Calu3 (cell line): ENCODE measurements around the gene NBAS. TPM values are rescaled to one million over a fixed set of nuclear protein-coding genes. Genes with fewer than 3 reads are reported as not detected.
A peak's percentile ranks its signal among the peaks of the same experiment; 100 is the strongest.

Experiments used
- BruUV-seq: library from RNA; stranded (reverse); fragments of 400-500 nt; replicated peaks from 2 replicates; lab custom pipeline; 2021; lab: Mats Ljungman, UMichigan
- CTCF ChIA-PET: fragments of 300-600 bp; sonication (Branson Sonifier 250); formaldehyde crosslinking; loops from one replicate; lab custom pipeline; 2022; ENCODE audit warnings: antibody characterized with exemption; lab: Charles Lee
- DNase-seq: peaks from one replicate; pipeline ENCODE4 v3.0.0; 2022
- H3K27ac Mint-ChIP-seq: one replicate; pipeline ENCODE4 v1.8.0; 2022; ENCODE audit warnings: mixed read lengths; ENCODE audit not compliant: unreplicated experiment
- H3K27me3 Mint-ChIP-seq: one replicate; pipeline ENCODE4 v1.8.0; 2022; ENCODE audit warnings: mixed read lengths; ENCODE audit not compliant: unreplicated experiment
- H3K36me3 Mint-ChIP-seq: one replicate; pipeline ENCODE4 v1.8.0; 2022; ENCODE audit warnings: mild to moderate bottlenecking, moderate library complexity, mixed read lengths; ENCODE audit not compliant: insufficient read depth, unreplicated experiment
- H3K4me1 Mint-ChIP-seq: one replicate; pipeline ENCODE4 v1.8.0; 2022; ENCODE audit warnings: mild to moderate bottlenecking, low read depth, mixed read lengths; ENCODE audit not compliant: unreplicated experiment
- H3K4me3 Mint-ChIP-seq: one replicate; pipeline ENCODE4 v1.8.0; 2022; ENCODE audit warnings: mild to moderate bottlenecking, low read depth, moderate library complexity, mixed read lengths; ENCODE audit not compliant: unreplicated experiment
- H3K9me3 Mint-ChIP-seq: one replicate; pipeline ENCODE4 v1.8.0; 2022; ENCODE audit warnings: low read depth, mixed read lengths; ENCODE audit not compliant: unreplicated experiment
- intact Hi-C: fragments of 100-400 bp; cut with micrococcal nuclease; formaldehyde crosslinking; loops from one replicate; pipeline ENCODE4 v1.10.0; 2022; ENCODE audit not compliant: unreplicated experiment
- total RNA-seq: library from RNA; stranded (reverse); gene quantifications from 2 replicates; pipeline ENCODE4 v1.2.3, GENCODE V29; 2022
- TF ChIP-seq, protein P1 (sequence below): fragments of 200-600 bp; IDR thresholded peaks from one replicate; pipeline ENCODE4 v1.8.0; 2022; ENCODE audit warnings: antibody characterized with exemption; ENCODE audit not compliant: unreplicated experiment

NBAS gene
- total RNA-seq, 1 experiment from 2014 or later, result 30.4 TPM

DNA sequence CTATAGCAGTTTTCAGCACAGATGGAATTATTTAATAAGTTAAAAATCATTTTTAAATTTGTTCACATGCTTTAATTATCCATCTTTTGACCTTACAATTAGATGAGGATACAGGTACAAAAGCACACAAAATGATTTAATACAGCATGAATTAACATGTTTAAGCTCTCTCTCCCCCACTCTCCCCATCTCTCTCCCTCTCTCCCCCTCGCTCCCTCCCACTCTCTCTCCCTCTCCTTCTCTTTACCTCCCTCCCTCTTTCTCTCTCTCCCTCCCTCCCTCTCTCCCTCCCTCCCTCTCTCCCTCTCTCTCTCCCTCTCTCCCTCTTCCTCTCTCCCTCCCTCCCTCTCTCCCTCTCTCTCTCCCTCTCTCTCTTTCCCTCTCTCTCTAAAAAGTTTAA, 7.6 kb downstream of the NBAS start:
- H3K4me1 Mint-ChIP-seq, result peaks cover 6% of the 10 kb centered on the region
- CTCF ChIA-PET, result interaction anchor here (0.7 kb wide), 1 partner anchor 164 kb away, joined by 6 read pairs; no protein-coding TSS in a partner anchor
- intact Hi-C loops, result no loop called here
- no peak overlapping the region for H3K4me3 Mint-ChIP-seq
- no TSS peak for BruUV-seq
- TF ChIP-seq, protein P1, sequence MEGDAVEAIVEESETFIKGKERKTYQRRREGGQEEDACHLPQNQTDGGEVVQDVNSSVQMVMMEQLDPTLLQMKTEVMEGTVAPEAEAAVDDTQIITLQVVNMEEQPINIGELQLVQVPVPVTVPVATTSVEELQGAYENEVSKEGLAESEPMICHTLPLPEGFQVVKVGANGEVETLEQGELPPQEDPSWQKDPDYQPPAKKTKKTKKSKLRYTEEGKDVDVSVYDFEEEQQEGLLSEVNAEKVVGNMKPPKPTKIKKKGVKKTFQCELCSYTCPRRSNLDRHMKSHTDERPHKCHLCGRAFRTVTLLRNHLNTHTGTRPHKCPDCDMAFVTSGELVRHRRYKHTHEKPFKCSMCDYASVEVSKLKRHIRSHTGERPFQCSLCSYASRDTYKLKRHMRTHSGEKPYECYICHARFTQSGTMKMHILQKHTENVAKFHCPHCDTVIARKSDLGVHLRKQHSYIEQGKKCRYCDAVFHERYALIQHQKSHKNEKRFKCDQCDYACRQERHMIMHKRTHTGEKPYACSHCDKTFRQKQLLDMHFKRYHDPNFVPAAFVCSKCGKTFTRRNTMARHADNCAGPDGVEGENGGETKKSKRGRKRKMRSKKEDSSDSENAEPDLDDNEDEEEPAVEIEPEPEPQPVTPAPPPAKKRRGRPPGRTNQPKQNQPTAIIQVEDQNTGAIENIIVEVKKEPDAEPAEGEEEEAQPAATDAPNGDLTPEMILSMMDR, result no peak
- no peak for DNase-seq
- no peak overlapping the region for H3K27ac Mint-ChIP-seq
- H3K9me3 Mint-ChIP-seq, result no peaks in the 10 kb centered on the region
- H3K27me3 Mint-ChIP-seq, result no peaks in the 10 kb centered on the region
- peaks cover 4% of the 10 kb centered on the region for H3K36me3 Mint-ChIP-seq

DNA sequence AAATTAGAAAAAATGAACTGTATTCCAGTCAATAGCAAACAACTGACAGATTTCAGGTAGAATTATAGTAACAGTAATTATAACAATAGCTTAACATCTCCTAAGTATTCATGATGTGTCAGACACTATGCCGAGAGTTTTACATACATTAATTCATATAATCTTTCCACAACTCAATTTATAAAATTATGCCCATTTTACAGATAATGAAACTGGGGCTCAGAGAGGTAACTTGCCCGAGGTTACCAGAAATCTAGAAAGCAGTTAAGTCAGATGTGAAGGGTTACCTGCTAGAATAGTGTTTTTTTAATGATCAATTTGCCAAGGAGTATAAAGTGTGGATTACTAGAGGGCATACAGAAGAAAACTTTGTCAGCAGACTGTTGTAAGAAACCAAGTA, 12.2 kb downstream of the NBAS start:
- no peaks in the 10 kb centered on the region for H3K4me1 Mint-ChIP-seq
- H3K9me3 Mint-ChIP-seq, result no peaks in the 10 kb centered on the region
- H3K27ac Mint-ChIP-seq, result no peak overlapping the region
- intact Hi-C loops, result no loop called here
- peaks cover 4% of the 10 kb centered on the region for H3K36me3 Mint-ChIP-seq
- CTCF ChIA-PET, result no interaction called here
- H3K27me3 Mint-ChIP-seq, result no peaks in the 10 kb centered on the region
- no peak overlapping the region for H3K4me3 Mint-ChIP-seq
- DNase-seq, result no peak
- BruUV-seq, result no TSS peak
- TF ChIP-seq, protein P1, result no peak

DNA sequence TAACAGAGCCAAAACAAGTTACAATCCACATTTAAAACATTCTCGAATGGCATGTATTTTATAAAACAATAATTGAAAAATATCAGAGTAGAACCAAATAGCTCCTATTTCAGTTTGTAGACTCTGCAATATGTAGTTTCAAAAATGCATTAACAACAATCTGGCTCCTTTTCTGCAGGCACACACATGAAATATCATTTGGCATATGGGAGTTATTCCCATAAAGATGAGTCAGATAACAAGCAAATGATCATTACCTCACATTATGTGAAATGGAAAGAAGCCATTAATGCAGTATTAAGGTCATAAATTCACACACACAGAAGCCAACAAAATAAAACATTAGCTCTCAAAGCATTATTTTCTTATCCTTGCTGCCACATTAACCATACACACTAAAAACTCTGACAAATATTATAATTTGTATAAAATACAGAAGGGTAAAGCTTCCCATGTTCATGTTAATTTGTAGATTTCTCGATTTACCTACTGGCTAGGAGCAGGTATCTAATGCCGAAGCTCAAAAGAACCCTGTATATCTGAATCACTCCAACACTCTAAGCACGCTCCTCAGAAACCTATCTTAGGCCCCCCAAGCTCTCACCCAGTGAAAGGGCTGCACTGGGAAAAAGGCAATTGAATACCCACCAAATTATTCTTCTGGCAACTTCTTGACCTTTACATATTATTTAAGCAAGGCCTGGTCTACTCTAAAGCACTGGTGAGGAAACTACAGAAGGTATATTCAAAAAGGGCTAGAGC, 13.8 kb downstream of the NBAS start:
- no peaks in the 10 kb centered on the region for H3K27me3 Mint-ChIP-seq
- H3K4me3 Mint-ChIP-seq, result no peak overlapping the region
- TF ChIP-seq, protein P1, result no peak
- no peak overlapping the region for H3K27ac Mint-ChIP-seq
- H3K4me1 Mint-ChIP-seq, result no peaks in the 10 kb centered on the region
- BruUV-seq, result no TSS peak
- no peak for DNase-seq
- CTCF ChIA-PET, result interaction anchor here (1.9 kb wide), 1 partner anchor 14 kb away, joined by 5 read pairs; the partner anchor contains the start of gene NBAS
- peaks cover 4% of the 10 kb centered on the region for H3K36me3 Mint-ChIP-seq
- no peaks in the 10 kb centered on the region for H3K9me3 Mint-ChIP-seq
- intact Hi-C loops, result no loop called here

DNA sequence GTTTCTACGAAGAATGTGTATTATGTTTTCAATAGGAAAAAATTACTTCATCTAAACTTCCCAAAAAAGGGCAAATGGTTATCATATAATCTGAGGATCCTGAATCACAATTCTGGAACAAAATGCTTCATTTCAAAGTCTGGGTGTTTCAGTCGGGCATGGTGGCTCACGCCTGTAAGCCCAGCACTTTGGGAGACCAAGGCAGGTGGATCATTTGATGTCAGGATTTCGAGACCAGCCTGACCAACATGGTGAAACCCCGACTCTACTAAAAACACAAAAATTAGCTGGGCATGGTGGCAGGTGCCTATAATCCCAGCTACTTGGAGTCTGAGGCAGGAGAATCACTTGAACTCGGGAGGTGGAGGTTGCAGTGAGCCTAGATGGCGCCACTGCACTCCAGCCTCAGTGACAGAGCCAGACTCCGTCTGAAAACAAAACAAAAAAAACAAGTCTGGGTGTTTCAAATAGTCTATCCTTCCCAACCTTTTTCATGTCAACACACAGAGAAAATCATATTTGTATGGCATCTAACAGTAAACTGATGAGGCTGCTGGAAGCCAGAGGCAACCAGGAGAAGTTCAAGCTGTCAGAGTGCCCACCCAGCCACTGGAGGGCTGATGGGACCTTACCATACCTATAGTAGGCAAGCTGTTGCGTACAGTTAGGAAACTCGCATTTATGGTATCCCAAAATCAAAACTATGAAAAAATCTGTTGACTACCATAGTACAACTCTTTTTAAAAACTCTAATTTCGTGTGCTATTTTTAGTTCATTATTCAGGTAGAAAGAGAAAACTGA, 14.6 kb downstream of the NBAS start:
- Mint-ChIP-seq H3K36me3 (peaks cover 4% of the 10 kb centered on the region), H3K9me3 (no peaks in the 10 kb centered on the region), H3K27ac (no peak overlapping the region), H3K27me3 (no peaks in the 10 kb centered on the region), H3K4me3 (no peak overlapping the region), H3K4me1 (no peaks in the 10 kb centered on the region)
- CTCF ChIA-PET, result interaction anchor here (1.0 to 1.9 kb wide), 2 partner anchors 14 to 18 kb away, joined by 3 to 5 read pairs; partner anchors contain the start of gene NBAS
- no peak for DNase-seq
- intact Hi-C loops, result no loop called here
- TF ChIP-seq, protein P1, result peak; percentile 26
- BruUV-seq, result no TSS peak
